GM12891 (cell line): ENCODE results near the gene PRKAG3.

ENCODE experiments used
- DNase-seq: peaks from one replicate; pipeline ENCODE4 v3.0.0; 2011; ENCODE audit warnings: low spot score; ENCODE audit not compliant: insufficient read length
- FAIRE-seq: peaks from 2 replicates; lab custom pipeline; 2011; peaks lifted over from hg19 to GRCh38; lab: Jason Lieb, UNC
- PAX5 ChIP-seq: IDR thresholded peaks from 2 replicates; pipeline ENCODE4 v1.6.1; 2011; ENCODE audit warnings: low read length, moderate library complexity, mild to moderate bottlenecking; ENCODE audit not compliant: insufficient read depth, severe bottlenecking
- POLR2A ChIP-seq: IDR thresholded peaks from 2 replicates; pipeline ENCODE4 v1.6.1; 2011; ENCODE audit warnings: low read depth, low read length, control low read depth
- POLR2AphosphoS5 ChIP-seq: IDR thresholded peaks from 2 replicates; pipeline ENCODE4 v1.6.1; 2011; ENCODE audit warnings: low read depth, low read length, control low read depth
- POU2F2 ChIP-seq: IDR thresholded peaks from 2 replicates; pipeline ENCODE4 v1.6.1; 2011; ENCODE audit warnings: low read depth, mild to moderate bottlenecking, control low read depth, low read length, moderate library complexity
- SPI1 ChIP-seq: IDR thresholded peaks from 2 replicates; pipeline ENCODE4 v1.6.1; 2011; ENCODE audit warnings: low read depth, low read length, control low read depth
- TAF1 ChIP-seq: IDR thresholded peaks from 2 replicates; pipeline ENCODE4 v1.6.1; 2011; ENCODE audit warnings: low read depth, low read length, control low read depth

Gene PRKAG3

DNA sequence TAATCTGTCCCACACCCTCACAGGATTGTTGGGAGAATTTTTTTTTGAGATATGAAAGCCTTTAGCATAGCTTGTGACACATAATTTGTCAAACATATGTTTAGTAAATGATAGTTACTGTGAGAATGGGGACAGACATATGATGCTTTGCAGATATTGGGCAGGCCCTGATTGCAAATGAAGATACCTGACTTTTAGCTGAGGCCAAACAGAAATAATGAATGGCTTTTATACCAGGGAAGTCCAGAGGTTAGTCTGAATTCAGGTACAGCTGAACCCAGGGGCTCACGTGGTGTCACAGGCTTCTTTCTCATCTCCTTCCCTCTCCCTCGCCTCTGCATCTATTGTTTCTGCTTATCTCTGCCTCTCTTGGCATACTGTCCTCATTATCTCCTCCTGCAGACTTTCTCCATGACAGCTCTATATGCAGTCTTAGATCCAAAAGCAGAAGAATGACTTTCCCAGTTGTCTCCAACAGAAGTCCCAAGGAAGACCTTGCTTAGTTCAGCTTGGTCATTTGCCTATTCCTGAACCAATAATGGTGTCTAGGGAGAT, 44.2 kb upstream of the PRKAG3 start:
- FAIRE-seq = no peak

GRCh38 chr2:218873359-218874194, 42.0 kb upstream of the PRKAG3 start:
- DNase-seq (no peak), FAIRE-seq (peak; percentile 70)
- TF ChIP-seq PAX5 (no peak), POLR2A (no peak), SPI1 (no peak), POLR2AphosphoS5 (no peak), POU2F2 (no peak), TAF1 (no peak)

More for the DNA sequence above, 44.2 kb upstream of the PRKAG3 start:
- no peak for DNase-seq
- TF ChIP-seq SPI1 (no peak), POLR2AphosphoS5 (no peak), POU2F2 (no peak), PAX5 (no peak), TAF1 (no peak), POLR2A (no peak)

GRCh38 chr2:218872645-218873358, 41.2 kb upstream of the PRKAG3 start:
- FAIRE-seq (no peak), DNase-seq (no peak)
- no peak for TF ChIP-seq TAF1
- TF ChIP-seq POLR2AphosphoS5 = no peak
- TF ChIP-seq PAX5 = no peak
- TF ChIP-seq SPI1 = no peak
- TF ChIP-seq POLR2A = no peak
- no peak for TF ChIP-seq POU2F2

- DNase-seq (no peak), FAIRE-seq (peak; percentile 85)
- TF ChIP-seq POLR2AphosphoS5 (no peak), POU2F2 (no peak), PAX5 (no peak), TAF1 (no peak), POLR2A (no peak), SPI1 (no peak)
These were observed 40.0 kb upstream of the PRKAG3 start for GRCh38 chr2:218871345-218872302.

DNA sequence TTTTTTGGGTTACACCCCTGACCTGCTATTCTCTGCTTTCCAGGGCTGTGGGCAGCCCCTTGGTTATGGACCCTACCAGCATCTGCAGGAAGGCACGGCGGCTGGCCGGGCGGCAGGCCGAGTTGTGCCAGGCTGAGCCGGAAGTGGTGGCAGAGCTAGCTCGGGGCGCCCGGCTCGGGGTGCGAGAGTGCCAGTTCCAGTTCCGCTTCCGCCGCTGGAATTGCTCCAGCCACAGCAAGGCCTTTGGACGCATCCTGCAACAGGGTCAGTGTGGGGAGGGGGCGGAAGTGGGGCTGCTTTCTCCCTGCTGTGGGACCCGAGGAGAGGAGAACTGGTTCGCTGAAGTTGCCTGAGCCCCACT, 39.4 kb upstream of the PRKAG3 start:
- FAIRE-seq = no peak

DNA sequence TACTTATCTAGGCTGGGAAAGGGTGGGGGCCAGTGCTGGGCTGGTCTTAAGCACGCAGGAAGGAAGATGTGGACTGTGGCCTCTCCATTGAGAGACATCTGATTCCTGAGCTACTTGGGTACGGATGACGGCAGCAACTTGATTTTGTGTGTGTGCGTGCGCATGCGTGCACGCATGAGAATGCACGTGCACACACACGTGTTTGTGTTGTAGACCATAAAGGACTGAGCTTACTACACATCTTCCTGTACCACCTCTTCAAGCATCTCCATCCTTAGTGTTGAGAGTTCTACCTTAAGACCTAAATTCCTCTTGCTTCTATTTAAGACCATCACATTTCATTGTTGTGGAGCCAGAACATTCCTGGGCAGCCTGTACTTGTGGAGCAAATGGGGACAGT, 37.5 kb upstream of the PRKAG3 start:
- no peak for FAIRE-seq
- DNase-seq = no peak
- no peak for TF ChIP-seq POLR2AphosphoS5
- no peak for TF ChIP-seq SPI1
- no peak for TF ChIP-seq PAX5
- TF ChIP-seq POLR2A = no peak
- TF ChIP-seq POU2F2 = no peak
- no peak for TF ChIP-seq TAF1

More for the DNA sequence above, 39.4 kb upstream of the PRKAG3 start:
- TF ChIP-seq POLR2A = no peak
- no peak for TF ChIP-seq POLR2AphosphoS5
- TF ChIP-seq SPI1 = 0 out of 2 replicates have a peak, but pooled peaks have one; percentile 30
- no peak for TF ChIP-seq PAX5
- no peak for DNase-seq

DNA sequence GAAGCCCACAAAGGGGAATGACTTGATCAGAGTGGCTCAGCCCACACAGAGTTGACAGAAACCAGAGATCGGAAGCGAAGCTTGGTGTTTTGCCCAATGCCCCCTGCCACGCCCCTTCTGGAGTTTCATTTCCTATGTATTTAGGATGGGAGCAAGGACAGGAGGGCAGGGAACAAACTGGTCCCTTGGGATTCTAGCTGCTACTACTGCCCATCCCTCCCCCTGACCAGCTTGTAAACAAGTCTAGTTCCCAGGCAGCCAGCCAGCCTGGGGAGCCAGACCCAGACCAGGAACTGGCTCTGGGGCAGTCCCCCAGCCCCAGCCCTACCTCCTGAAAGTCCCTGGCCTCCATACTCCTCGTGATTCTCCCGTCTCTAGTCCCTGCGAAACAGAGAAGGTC, 36.3 kb upstream of the PRKAG3 start:
- TF ChIP-seq POLR2AphosphoS5 = no peak
- FAIRE-seq (no peak), DNase-seq (no peak)

GRCh38 chr2:218865999-218866398, 34.4 kb upstream of the PRKAG3 start:
- TF ChIP-seq SPI1 (no peak), TAF1 (no peak), POU2F2 (no peak), PAX5 (no peak), POLR2AphosphoS5 (no peak), POLR2A (no peak)
- no peak for FAIRE-seq
- no peak for DNase-seq
